Vagina (tissue), 1 donor: ENCODE results near the gene ZDHHC21. TPM values are rescaled to one million over a fixed set of nuclear protein-coding genes. Genes with fewer than 3 reads are reported as not detected.

Source experiments
- total RNA-seq: library from RNA; depleted of rRNA; stranded (reverse); fragments of >200 nt; gene quantifications from one replicate; pipeline ENCODE4 v1.2.3, GENCODE V29; 2016

Gene ZDHHC21
- total RNA-seq, 1 donor from 2014 or later = 10.3 TPM

Other genes with a start within 250 kb of the ZDHHC21 start
- not detected for gene CER1, start 29.3 kb upstream of the ZDHHC21 start, total RNA-seq
- 2.7 TPM for gene FREM1, start 217.0 kb upstream of the ZDHHC21 start, total RNA-seq